WTC11 (cell line): ENCODE results near the gene SLC8A3.

ENCODE experiments used
- FOXP1 ChIP-seq: sonication (generic); formaldehyde crosslinking; IDR thresholded peaks from 2 replicates; pipeline ENCODE4 v1.8.0; 2022; ENCODE audit warnings: missing genetic modification reagents, mild to moderate bottlenecking, moderate library complexity, borderline replicate concordance
- KAT7 ChIP-seq: sonication (generic); formaldehyde crosslinking; IDR thresholded peaks from 2 replicates; pipeline ENCODE4 v1.8.1; 2023; ENCODE audit warnings: missing genetic modification reagents, mild to moderate bottlenecking, borderline replicate concordance
- SP1 ChIP-seq: sonication (generic); formaldehyde crosslinking; conservative IDR thresholded peaks from 2 replicates; pipeline ENCODE4 v1.8.1; 2022; ENCODE audit warnings: missing genetic modification reagents
- TEAD4 ChIP-seq: sonication (generic); formaldehyde crosslinking; IDR thresholded peaks from 2 replicates; pipeline ENCODE4 v1.8.0; 2022; ENCODE audit warnings: mild to moderate bottlenecking, missing genetic modification reagents
- ZNF138 ChIP-seq: sonication (generic); formaldehyde crosslinking; conservative IDR thresholded peaks from 2 replicates; pipeline ENCODE4 v1.8.1; 2022; ENCODE audit warnings: mild to moderate bottlenecking, moderate library complexity, missing genetic modification reagents
- ZNF317 ChIP-seq: sonication (generic); formaldehyde crosslinking; IDR thresholded peaks from 2 replicates; pipeline ENCODE4 v1.8.1; 2023; ENCODE audit warnings: low read depth, mild to moderate bottlenecking, moderate library complexity, missing genetic modification reagents, borderline replicate concordance
- TF ChIP-seq, protein P1 (sequence below): fragments of 250-450 bp; sonication (Bioruptor Pico); IDR thresholded peaks from 2 replicates; pipeline ENCODE4 v1.9.0; 2021; ENCODE audit warnings: mild to moderate bottlenecking
- TF ChIP-seq, protein P2 (sequence below): fragments of 200-600 bp; IDR thresholded peaks from 2 replicates; pipeline ENCODE4 v1.8.0; 2022; ENCODE audit warnings: antibody characterized with exemption
- TF ChIP-seq, protein P3 (sequence below): sonication (generic); formaldehyde crosslinking; IDR thresholded peaks from 2 replicates; pipeline ENCODE4 v1.8.1; 2022; ENCODE audit warnings: missing genetic modification reagents, borderline replicate concordance
- TF ChIP-seq, protein P4 (sequence below): sonication (generic); formaldehyde crosslinking; IDR thresholded peaks from 2 replicates; pipeline ENCODE4 v1.8.1; 2022; ENCODE audit warnings: mild to moderate bottlenecking, moderate library complexity, missing genetic modification reagents
- TF ChIP-seq, protein P5 (sequence below): sonication (generic); formaldehyde crosslinking; IDR thresholded peaks from 2 replicates; pipeline ENCODE4 v1.8.1; 2023; ENCODE audit warnings: mild to moderate bottlenecking, missing genetic modification reagents, moderate library complexity
- TF ChIP-seq, protein P6 (sequence below): sonication (generic); formaldehyde crosslinking; IDR thresholded peaks from 2 replicates; pipeline ENCODE4 v1.8.0; 2022; ENCODE audit warnings: mild to moderate bottlenecking, missing genetic modification reagents

DNA sequence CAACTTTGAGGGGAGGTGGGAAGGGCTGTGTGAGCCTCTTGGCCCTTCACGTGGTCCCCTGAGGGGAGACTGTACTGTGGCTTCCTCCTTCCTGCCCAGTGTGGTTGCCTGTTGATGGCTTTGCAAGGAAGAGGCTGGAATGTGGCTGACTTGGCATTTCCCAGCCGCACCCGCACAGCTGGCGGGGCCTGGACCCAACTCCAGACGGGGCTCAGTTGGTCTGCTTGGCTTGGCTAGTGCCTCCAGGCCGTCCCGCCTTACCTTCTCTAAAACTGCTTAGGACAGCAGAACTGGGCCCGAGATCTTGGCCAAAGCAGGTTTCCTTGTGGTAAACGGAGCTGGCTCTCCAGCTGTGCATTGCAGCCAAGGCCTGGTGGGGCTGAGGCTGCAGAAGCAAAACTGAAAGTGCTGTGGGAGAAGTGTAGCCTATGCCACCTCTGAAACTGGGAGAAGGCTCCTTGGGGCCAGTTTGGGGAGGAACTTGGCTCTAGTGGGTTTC is 170.0 kb downstream of the SLC8A3 start:
- TF ChIP-seq, protein P1, sequence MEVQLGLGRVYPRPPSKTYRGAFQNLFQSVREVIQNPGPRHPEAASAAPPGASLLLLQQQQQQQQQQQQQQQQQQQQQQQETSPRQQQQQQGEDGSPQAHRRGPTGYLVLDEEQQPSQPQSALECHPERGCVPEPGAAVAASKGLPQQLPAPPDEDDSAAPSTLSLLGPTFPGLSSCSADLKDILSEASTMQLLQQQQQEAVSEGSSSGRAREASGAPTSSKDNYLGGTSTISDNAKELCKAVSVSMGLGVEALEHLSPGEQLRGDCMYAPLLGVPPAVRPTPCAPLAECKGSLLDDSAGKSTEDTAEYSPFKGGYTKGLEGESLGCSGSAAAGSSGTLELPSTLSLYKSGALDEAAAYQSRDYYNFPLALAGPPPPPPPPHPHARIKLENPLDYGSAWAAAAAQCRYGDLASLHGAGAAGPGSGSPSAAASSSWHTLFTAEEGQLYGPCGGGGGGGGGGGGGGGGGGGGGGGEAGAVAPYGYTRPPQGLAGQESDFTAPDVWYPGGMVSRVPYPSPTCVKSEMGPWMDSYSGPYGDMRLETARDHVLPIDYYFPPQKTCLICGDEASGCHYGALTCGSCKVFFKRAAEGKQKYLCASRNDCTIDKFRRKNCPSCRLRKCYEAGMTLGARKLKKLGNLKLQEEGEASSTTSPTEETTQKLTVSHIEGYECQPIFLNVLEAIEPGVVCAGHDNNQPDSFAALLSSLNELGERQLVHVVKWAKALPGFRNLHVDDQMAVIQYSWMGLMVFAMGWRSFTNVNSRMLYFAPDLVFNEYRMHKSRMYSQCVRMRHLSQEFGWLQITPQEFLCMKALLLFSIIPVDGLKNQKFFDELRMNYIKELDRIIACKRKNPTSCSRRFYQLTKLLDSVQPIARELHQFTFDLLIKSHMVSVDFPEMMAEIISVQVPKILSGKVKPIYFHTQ (CRISPR knock-in tag): no peak
- TF ChIP-seq, protein P2, sequence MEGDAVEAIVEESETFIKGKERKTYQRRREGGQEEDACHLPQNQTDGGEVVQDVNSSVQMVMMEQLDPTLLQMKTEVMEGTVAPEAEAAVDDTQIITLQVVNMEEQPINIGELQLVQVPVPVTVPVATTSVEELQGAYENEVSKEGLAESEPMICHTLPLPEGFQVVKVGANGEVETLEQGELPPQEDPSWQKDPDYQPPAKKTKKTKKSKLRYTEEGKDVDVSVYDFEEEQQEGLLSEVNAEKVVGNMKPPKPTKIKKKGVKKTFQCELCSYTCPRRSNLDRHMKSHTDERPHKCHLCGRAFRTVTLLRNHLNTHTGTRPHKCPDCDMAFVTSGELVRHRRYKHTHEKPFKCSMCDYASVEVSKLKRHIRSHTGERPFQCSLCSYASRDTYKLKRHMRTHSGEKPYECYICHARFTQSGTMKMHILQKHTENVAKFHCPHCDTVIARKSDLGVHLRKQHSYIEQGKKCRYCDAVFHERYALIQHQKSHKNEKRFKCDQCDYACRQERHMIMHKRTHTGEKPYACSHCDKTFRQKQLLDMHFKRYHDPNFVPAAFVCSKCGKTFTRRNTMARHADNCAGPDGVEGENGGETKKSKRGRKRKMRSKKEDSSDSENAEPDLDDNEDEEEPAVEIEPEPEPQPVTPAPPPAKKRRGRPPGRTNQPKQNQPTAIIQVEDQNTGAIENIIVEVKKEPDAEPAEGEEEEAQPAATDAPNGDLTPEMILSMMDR: no peak
- TF ChIP-seq, protein P3, sequence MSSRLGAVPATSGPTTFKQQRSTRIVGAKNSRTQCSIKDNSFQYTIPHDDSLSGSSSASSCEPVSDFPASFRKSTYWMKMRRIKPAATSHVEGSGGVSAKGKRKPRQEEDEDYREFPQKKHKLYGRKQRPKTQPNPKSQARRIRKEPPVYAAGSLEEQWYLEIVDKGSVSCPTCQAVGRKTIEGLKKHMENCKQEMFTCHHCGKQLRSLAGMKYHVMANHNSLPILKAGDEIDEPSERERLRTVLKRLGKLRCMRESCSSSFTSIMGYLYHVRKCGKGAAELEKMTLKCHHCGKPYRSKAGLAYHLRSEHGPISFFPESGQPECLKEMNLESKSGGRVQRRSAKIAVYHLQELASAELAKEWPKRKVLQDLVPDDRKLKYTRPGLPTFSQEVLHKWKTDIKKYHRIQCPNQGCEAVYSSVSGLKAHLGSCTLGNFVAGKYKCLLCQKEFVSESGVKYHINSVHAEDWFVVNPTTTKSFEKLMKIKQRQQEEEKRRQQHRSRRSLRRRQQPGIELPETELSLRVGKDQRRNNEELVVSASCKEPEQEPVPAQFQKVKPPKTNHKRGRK (CRISPR knock-in tag): no peak
- TF ChIP-seq KAT7 (no peak), ZNF138 (CRISPR knock-in tag) (no peak), ZNF317 (CRISPR knock-in tag) (no peak), TEAD4 (CRISPR knock-in tag) (no peak), SP1 (CRISPR knock-in tag) (no peak), FOXP1 (no peak)
- TF ChIP-seq, protein P4, sequence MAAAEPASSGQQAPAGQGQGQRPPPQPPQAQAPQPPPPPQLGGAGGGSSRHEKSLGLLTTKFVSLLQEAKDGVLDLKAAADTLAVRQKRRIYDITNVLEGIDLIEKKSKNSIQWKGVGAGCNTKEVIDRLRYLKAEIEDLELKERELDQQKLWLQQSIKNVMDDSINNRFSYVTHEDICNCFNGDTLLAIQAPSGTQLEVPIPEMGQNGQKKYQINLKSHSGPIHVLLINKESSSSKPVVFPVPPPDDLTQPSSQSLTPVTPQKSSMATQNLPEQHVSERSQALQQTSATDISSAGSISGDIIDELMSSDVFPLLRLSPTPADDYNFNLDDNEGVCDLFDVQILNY (CRISPR knock-in tag): no peak
- TF ChIP-seq, protein P5, sequence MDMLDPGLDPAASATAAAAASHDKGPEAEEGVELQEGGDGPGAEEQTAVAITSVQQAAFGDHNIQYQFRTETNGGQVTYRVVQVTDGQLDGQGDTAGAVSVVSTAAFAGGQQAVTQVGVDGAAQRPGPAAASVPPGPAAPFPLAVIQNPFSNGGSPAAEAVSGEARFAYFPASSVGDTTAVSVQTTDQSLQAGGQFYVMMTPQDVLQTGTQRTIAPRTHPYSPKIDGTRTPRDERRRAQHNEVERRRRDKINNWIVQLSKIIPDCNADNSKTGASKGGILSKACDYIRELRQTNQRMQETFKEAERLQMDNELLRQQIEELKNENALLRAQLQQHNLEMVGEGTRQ: no peak
- TF ChIP-seq, protein P6, sequence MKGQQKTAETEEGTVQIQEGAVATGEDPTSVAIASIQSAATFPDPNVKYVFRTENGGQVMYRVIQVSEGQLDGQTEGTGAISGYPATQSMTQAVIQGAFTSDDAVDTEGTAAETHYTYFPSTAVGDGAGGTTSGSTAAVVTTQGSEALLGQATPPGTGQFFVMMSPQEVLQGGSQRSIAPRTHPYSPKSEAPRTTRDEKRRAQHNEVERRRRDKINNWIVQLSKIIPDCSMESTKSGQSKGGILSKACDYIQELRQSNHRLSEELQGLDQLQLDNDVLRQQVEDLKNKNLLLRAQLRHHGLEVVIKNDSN: no peak
